GM12878 (cell line): ENCODE results near the gene CHIC2. TPM values are rescaled to one million over a fixed set of nuclear protein-coding genes. Genes with fewer than 3 reads are reported as not detected.

Experiments used
- ATAC-seq: fragments of 200-7000 bp; cut with Tn5 transposase; 3 replicates; pipeline ENCODE4 v1.9.1; 2020; ENCODE audit warnings: mild to moderate bottlenecking, moderate library complexity
- BruUV-seq: library from RNA; stranded (reverse); fragments of 400-500 nt; replicated peaks from 2 replicates; lab custom pipeline; 2021; lab: Mats Ljungman, UMichigan
- CTCF ChIA-PET: fragments of 300-600 bp; sonication (Branson Sonifier 250); formaldehyde crosslinking; extraction: SDS; loops from one replicate; lab custom pipeline; 2021; ENCODE audit warnings: inconsistent platforms; lab: Yijun Ruan, JAX
- POLR2A ChIA-PET: fragments of 350-600 bp; formaldehyde crosslinking; extraction: SDS; loops from one replicate; lab custom pipeline; 2021; ENCODE audit warnings: inconsistent platforms; lab: Charles Lee
- RAD21 ChIA-PET: fragments of 300-600 bp; sonication (Branson Sonifier 250); formaldehyde crosslinking; loops from one replicate; lab custom pipeline; 2023; ENCODE audit warnings: antibody characterized with exemption; ENCODE audit not compliant: unreplicated experiment; lab: Charles Lee
- SMC1A ChIA-PET: fragments of 300-600 bp; sonication (Branson Sonifier 250); formaldehyde crosslinking; loops from one replicate; lab custom pipeline; 2023; ENCODE audit not compliant: unreplicated experiment, uncharacterized antibody; lab: Charles Lee
- DNase-seq: peaks from one replicate; pipeline ENCODE4 v3.0.0-alpha.2; 2011; ENCODE audit warnings: low read depth, low spot score
- FAIRE-seq: peaks from 3 replicates; lab custom pipeline; 2011; peaks lifted over from hg19 to GRCh38; lab: Jason Lieb, UNC
- H2AFZ ChIP-seq: 2 replicates; pipeline ENCODE4 v1.6.0; 2011; ENCODE audit warnings: low read depth, low read length, control low read depth; ENCODE audit not compliant: control insufficient read depth
- H3K27ac ChIP-seq: 2 replicates; pipeline ENCODE4 v1.5.1; 2011; ENCODE audit warnings: control low read depth; ENCODE audit not compliant: control insufficient read depth, insufficient read depth
- H3K27me3 ChIP-seq, 2 experiments: replicated peaks in 1 of 2; 2 replicates each; pipeline versions ENCODE4 v1.6.0 to v1.6.1; 2011; ENCODE audit warnings: low read length in 1 of 2; ENCODE audit not compliant: control insufficient read depth in 2 of 2, insufficient read depth in 2 of 2
- H3K36me3 ChIP-seq, 2 experiments: 2 replicates each; pipeline ENCODE4 v1.5.1; 2011; ENCODE audit warnings: low read length in 1 of 2; ENCODE audit not compliant: control insufficient read depth in 2 of 2, insufficient read depth in 2 of 2
- H3K4me1 ChIP-seq: 2 replicates; pipeline ENCODE4 v1.6.1; 2011; ENCODE audit warnings: mild to moderate bottlenecking, low read length, moderate library complexity, mixed read lengths; ENCODE audit not compliant: control insufficient read depth, insufficient read depth
- H3K4me2 ChIP-seq: 2 replicates; pipeline ENCODE4 v1.6.0; 2011; ENCODE audit warnings: control low read depth; ENCODE audit not compliant: control insufficient read depth, insufficient read depth
- H3K4me3 ChIP-seq: fragments of 200-600 bp; sonication (generic); 2 replicates; pipeline ENCODE4 v1.5.1; 2016
- H3K79me2 ChIP-seq: 2 replicates; pipeline ENCODE4 v1.6.0; 2011; ENCODE audit warnings: low read length; ENCODE audit not compliant: control insufficient read depth, insufficient read depth
- H3K9ac ChIP-seq: 2 replicates; pipeline ENCODE4 v1.8.0; 2011; ENCODE audit warnings: low read length, control low read depth, mixed read lengths; ENCODE audit not compliant: control insufficient read depth, insufficient read depth
- H3K9me3 ChIP-seq: replicated peaks from 3 replicates; pipeline ENCODE4 v1.5.1; 2011; ENCODE audit warnings: mild to moderate bottlenecking, low read length; ENCODE audit not compliant: control insufficient read depth, insufficient read depth
- H4K20me1 ChIP-seq: 2 replicates; pipeline ENCODE4 v1.6.0; 2011; ENCODE audit not compliant: control insufficient read depth, insufficient read depth
- CREB1 ChIP-seq: IDR thresholded peaks from 2 replicates; pipeline ENCODE4 v1.6.1; 2012; ENCODE audit warnings: low read depth, mild to moderate bottlenecking, inconsistent platforms
- ETV6 ChIP-seq, 2 experiments: fragments of 450-650 bp in 1 of 2; IDR thresholded peaks in 1 of 2; conservative IDR thresholded peaks in 1 of 2; 2 replicates each; pipeline ENCODE4 v1.6.1; 2014; ENCODE audit warnings: antibody characterized with exemption in 1 of 2, borderline replicate concordance in 1 of 2, low read depth in 1 of 2, mild to moderate bottlenecking in 1 of 2, moderate library complexity in 1 of 2
- NFXL1 ChIP-seq: fragments of 450-650 bp; IDR thresholded peaks from 2 replicates; pipeline ENCODE4 v1.6.1; 2017; ENCODE audit warnings: antibody characterized with exemption, mild to moderate bottlenecking, borderline replicate concordance
- NR2F1 ChIP-seq: fragments of 450-650 bp; conservative IDR thresholded peaks from 2 replicates; pipeline ENCODE4 v1.6.1; 2017; ENCODE audit warnings: mild to moderate bottlenecking
- NRF1 ChIP-seq: conservative IDR thresholded peaks from 2 replicates; pipeline ENCODE4 v1.6.1; 2011; ENCODE audit warnings: mild to moderate bottlenecking, low read depth, low read length, improper control_type of control experiment
- PAX5 ChIP-seq: IDR thresholded peaks from 2 replicates; pipeline ENCODE4 v1.6.1; 2011; ENCODE audit warnings: low read depth, low read length, borderline replicate concordance
- PAX8 ChIP-seq: fragments of 450-650 bp; IDR thresholded peaks from 2 replicates; pipeline ENCODE4 v1.6.1; 2017; ENCODE audit warnings: mild to moderate bottlenecking, moderate library complexity
- PKNOX1 ChIP-seq: fragments of 450-650 bp; IDR thresholded peaks from 2 replicates; pipeline ENCODE4 v1.6.1; 2016; ENCODE audit warnings: mild to moderate bottlenecking
- POLR2AphosphoS5 ChIP-seq: IDR thresholded peaks from 2 replicates; pipeline ENCODE4 v1.6.1; 2011; ENCODE audit warnings: mild to moderate bottlenecking, low read length, inconsistent platforms
- SMC3 ChIP-seq: IDR thresholded peaks from 2 replicates; pipeline ENCODE4 v1.6.1; 2011; ENCODE audit warnings: low read length, improper control_type of control experiment, borderline replicate concordance
- SUZ12 ChIP-seq: fragments of 200-600 bp; sonication (generic); IDR thresholded peaks from one replicate; pipeline ENCODE4 v1.6.1; 2018; ENCODE audit warnings: antibody characterized with exemption, mild to moderate bottlenecking; ENCODE audit not compliant: unreplicated experiment
- TARDBP ChIP-seq: IDR thresholded peaks from 2 replicates; pipeline ENCODE4 v1.6.1; 2016; ENCODE audit warnings: borderline replicate concordance
- ZBTB33 ChIP-seq: fragments of 450-650 bp; IDR thresholded peaks from 2 replicates; pipeline ENCODE4 v1.6.1; 2017; ENCODE audit warnings: mild to moderate bottlenecking
- WGBS: methylation state at CpG from one replicate; pipeline ENCODE4 v1.1.6; 2016; ENCODE audit warnings: low lambda C conversion rate; ENCODE audit not compliant: insufficient replicate concordance, insufficient coverage; ENCODE audit errors: missing lambda C conversion rate; 5-methylcytosine and 5-hydroxymethylcytosine counted together
- in situ Hi-C: fragments of 300-500 bp; cut with MboI; formaldehyde crosslinking; loops from 9 replicates; pipeline ENCODE4 v1.14.3; 2018; ENCODE audit warnings: mixed read lengths
- intact Hi-C: fragments of 100-400 bp; cut with micrococcal nuclease; formaldehyde crosslinking; loops from one replicate; pipeline ENCODE4 v1.14.2; 2022; ENCODE audit not compliant: unreplicated experiment
- polyA plus RNA-seq, 11 experiments: library from polyadenylated mRNA; depleted of rRNA in 4 of 11; unstranded in 6 of 11; stranded (reverse) in 5 of 11; fragments of >200 nt; fragmentation: Nextera tagmentation in 4 of 11; fragmentation: Illumina TruSeq in 1 of 11; extraction: Ambion mirVana in 4 of 11; extraction: Trizol in 1 of 11; gene quantifications; 1 replicate in 1 of 11; 2 replicates in 10 of 11; pipeline versions ENCODE4 v1.2.1 to v1.2.3, GENCODE V29; 2011 to 2016; ENCODE audit warnings: inconsistent platforms in 2 of 11, missing spikeins in 2 of 11, low read depth in 1 of 11
- total RNA-seq, 4 experiments: library from RNA; depleted of rRNA in 3 of 4; stranded (reverse); fragments of >200 nt in 3 of 4; fragmentation: Illumina TruSeq in 1 of 4; extraction: Trizol in 1 of 4; gene quantifications; 2 replicates each; pipeline versions ENCODE4 v1.2.1 to v1.2.3, GENCODE V29; 2013 to 2021
- TF ChIP-seq, protein P1 (sequence below): IDR thresholded peaks from 2 replicates; pipeline ENCODE4 v1.6.1; 2011; ENCODE audit warnings: borderline replicate concordance, low read depth, mild to moderate bottlenecking, moderate library complexity, low read length; ENCODE audit not compliant: insufficient read depth, poor library complexity, severe bottlenecking

Gene CHIC2
- total and polyA plus RNA-seq, 10 of the 15 experiments (the other 5 are each of a cell fraction or from before 2014, with no cell fraction given): 0.80 to 24.4 (median 12.2) TPM

DNA sequence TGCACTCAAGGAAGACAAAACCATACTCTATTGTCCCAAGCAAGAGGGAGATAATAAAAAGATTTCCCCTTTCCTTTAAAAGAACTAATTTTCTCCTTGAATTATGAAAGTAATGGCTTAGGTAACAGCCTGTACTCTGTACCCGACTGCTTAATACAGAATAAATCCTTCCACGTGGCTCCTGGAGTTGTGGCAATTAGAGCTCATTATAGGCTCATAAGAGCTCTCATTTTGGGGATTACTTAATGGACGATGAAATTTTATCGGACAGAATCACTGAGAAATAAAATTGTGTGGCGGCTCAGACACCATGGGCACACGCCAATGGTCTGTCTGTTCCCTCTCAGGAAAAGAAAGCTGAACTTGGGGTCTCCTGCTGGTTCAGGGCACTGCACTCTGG, 32.7 kb upstream of the CHIC2 start:
- H3K4me1 ChIP-seq: peaks cover under 1% of the 10 kb centered on the region; the same call in 1 of the 2 replicates
- BruUV-seq: no TSS peak
- ChIA-PET RAD21 (no interaction called here), POLR2A (no interaction called here), SMC1A (interaction anchor here (0.9 kb wide), 1 partner anchor 11 kb away, joined by 3 read pairs; no protein-coding TSS in a partner anchor), CTCF (no interaction called here)
- no peak overlapping the region for H3K27ac ChIP-seq
- H4K20me1 ChIP-seq: no peaks in the 10 kb centered on the region
- H3K36me3 ChIP-seq: no peaks in the 10 kb centered on the region
- ATAC-seq: no peak
- H3K9ac ChIP-seq: no peak overlapping the region
- no peak for DNase-seq
- no peak overlapping the region for H2AFZ ChIP-seq
- in situ Hi-C loops (no loop called here), intact Hi-C loops (no loop called here)
- FAIRE-seq: no peak
- WGBS: 12% methylated on average over 6 of the region's 6 CpGs
- H3K4me2 ChIP-seq: no peak overlapping the region
- H3K9me3 ChIP-seq: no peaks in the 10 kb centered on the region
- H3K27me3 ChIP-seq: peaks cover 23 to 26% of the 10 kb centered on the region in 2 experiments
- H3K79me2 ChIP-seq: no peaks in the 10 kb centered on the region
- no peak for TF ChIP-seq SMC3
- no peak for TF ChIP-seq PKNOX1
- no peak for TF ChIP-seq TARDBP
- TF ChIP-seq PAX5: no peak
- TF ChIP-seq ZBTB33: no peak
- no peak for TF ChIP-seq NFXL1
- TF ChIP-seq, protein P1, sequence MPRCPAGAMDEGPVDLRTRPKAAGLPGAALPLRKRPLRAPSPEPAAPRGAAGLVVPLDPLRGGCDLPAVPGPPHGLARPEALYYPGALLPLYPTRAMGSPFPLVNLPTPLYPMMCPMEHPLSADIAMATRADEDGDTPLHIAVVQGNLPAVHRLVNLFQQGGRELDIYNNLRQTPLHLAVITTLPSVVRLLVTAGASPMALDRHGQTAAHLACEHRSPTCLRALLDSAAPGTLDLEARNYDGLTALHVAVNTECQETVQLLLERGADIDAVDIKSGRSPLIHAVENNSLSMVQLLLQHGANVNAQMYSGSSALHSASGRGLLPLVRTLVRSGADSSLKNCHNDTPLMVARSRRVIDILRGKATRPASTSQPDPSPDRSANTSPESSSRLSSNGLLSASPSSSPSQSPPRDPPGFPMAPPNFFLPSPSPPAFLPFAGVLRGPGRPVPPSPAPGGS: no peak
- TF ChIP-seq POLR2AphosphoS5: no peak
- no peak for TF ChIP-seq SUZ12
- no peak for TF ChIP-seq ETV6 (conservative IDR thresholded peaks at IDR 0.05 in 1 of 2, IDR thresholded peaks at IDR 0.05 in 1 of 2; ENCODE audit: borderline replicate concordance in 1 of 2, low read depth in 1 of 2)
- no peak for TF ChIP-seq NR2F1
- no peak for TF ChIP-seq NRF1
- no peak for TF ChIP-seq CREB1
- no peak for TF ChIP-seq PAX8
- no peak overlapping the region for H3K4me3 ChIP-seq
